NCI-H748 treated with DMSO at 0.1 percent for 48 hours (cell line): ENCODE measurements around the gene USP9X.
"Not testable (repeated sequence)": the region's sequence is repeated elsewhere in the genome, so short reads cannot be mapped to it uniquely, and the experiment has no call there.

Experiments
- DNase-seq: peaks from one replicate; lab custom pipeline; 2025; lab: John Stamatoyannopoulos, UW

USP9X gene

DNA sequence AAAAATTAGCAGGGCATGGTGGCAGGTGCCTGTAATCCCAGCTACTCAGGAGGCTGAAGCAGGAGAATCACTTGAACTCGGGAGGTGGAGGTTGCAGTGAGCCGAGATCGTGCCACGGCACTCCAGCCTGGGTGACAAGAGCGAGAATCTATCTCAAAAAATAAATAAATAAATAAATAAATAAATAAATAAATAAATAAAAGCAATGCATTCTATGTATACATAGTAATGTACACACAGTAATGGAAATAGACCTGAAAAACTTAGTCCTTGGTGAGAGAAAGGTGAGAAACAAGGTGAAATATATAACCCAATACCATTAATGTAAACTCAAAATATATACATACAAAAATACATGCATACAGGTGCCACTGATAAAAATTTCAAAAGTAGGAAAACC is 197.1 kb downstream of the USP9X start:
- not testable (repeated sequence) for DNase-seq

DNA sequence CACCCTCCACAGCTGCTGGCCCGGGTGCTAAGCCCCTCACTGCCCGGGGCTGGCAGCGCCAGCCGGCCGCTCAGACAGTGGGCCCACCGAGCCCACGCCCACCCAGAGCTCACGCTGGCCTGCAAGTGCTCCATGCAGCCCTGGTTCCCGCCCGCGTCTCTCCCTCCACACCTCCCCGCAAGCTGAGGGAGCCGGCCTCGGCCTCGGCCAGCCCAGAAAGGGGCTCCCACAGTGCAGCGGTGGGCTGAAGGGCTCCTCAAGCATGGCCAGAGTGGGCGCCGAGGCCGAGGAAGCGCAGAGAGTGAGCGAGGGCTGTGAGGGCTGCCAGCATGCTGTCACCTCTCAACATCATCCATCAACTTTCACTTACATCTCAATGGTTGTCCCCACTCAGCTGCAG is 200.7 kb downstream of the USP9X start:
- not testable (repeated sequence) for DNase-seq
